ENCODE results near the gene NEUROD4.

GRCh38 chr12:54977857-54978256 lies 41.9 kb upstream of the NEUROD4 start:
- no peak for TF ChIP-seq CTCF (IDR thresholded peaks at IDR 0.05; ENCODE audit: poor library complexity)
- no peak for TF ChIP-seq EZH2 (IDR thresholded peaks at IDR 0.05; ENCODE audit: borderline replicate concordance)
- no peak for TF ChIP-seq EZH2phosphoT487 (IDR thresholded peaks at IDR 0.05; ENCODE audit: low read depth, severe bottlenecking, unreplicated experiment)
